ENCODE measurements around the gene IL1R1.
A peak's percentile ranks its signal among the peaks of the same experiment; 100 is the strongest.

- TF ChIP-seq CTCF (IDR thresholded peaks at IDR 0.05), result no peak
- no peak for TF ChIP-seq POLR2A (IDR thresholded peaks at IDR 0.05)
- TF ChIP-seq POLR2AphosphoS5 (IDR thresholded peaks at IDR 0.05), result peak; percentile 48
These were observed 64.3 kb downstream of the IL1R1 start for GRCh38 chr2:102206666-102207341.

Data from prostate gland (tissue), 2 donors.